NCI-H345 treated with DMSO at 0.1 percent for 48 hours (cell line): ENCODE results near the gene HNF1B.

ENCODE experiments used
- DNase-seq: peaks from one replicate; lab custom pipeline; 2025; ENCODE audit not compliant: unreplicated experiment; lab: John Stamatoyannopoulos, UW

The HNF1B gene

GRCh38 chr17:37762666-37763065 is 17.8 kb upstream of the HNF1B start:
- DNase-seq, result no peak

- DNase-seq, result no peak
These were observed 17.1 kb upstream of the HNF1B start for GRCh38 chr17:37761961-37762360.

- no peak for DNase-seq
These were observed 16.2 kb upstream of the HNF1B start for GRCh38 chr17:37761059-37761458.

- no peak for DNase-seq
These were observed 14.3 kb upstream of the HNF1B start for GRCh38 chr17:37759014-37759637.

GRCh38 chr17:37756051-37756450 is 11.2 kb upstream of the HNF1B start:
- no peak for DNase-seq

- no peak for DNase-seq
These were observed 10.6 kb upstream of the HNF1B start for GRCh38 chr17:37755455-37755854.

- no peak for DNase-seq
These were observed 9.5 kb upstream of the HNF1B start for GRCh38 chr17:37754363-37754762.

GRCh38 chr17:37752482-37752881 is 7.6 kb upstream of the HNF1B start:
- no peak for DNase-seq

- no peak for DNase-seq
These were observed 6.1 kb upstream of the HNF1B start for GRCh38 chr17:37750768-37751475.

GRCh38 chr17:37750292-37750691 is 5.4 kb upstream of the HNF1B start:
- no peak for DNase-seq

- DNase-seq, result no peak
These were observed 2.4 kb upstream of the HNF1B start for GRCh38 chr17:37747222-37747621.

GRCh38 chr17:37746617-37747016 is 1.8 kb upstream of the HNF1B start:
- DNase-seq, result no peak

GRCh38 chr17:37745801-37746426 is 1.1 kb upstream of the HNF1B start:
- DNase-seq, result no peak

GRCh38 chr17:37744633-37744927 is 279 bp downstream of the HNF1B start:
- DNase-seq, result no peak

GRCh38 chr17:37743875-37744632 is 805 bp downstream of the HNF1B start:
- DNase-seq, result no peak

- DNase-seq, result no peak
These were observed 1.3 kb downstream of the HNF1B start for GRCh38 chr17:37743612-37743874.

- no peak for DNase-seq
These were observed 1.9 kb downstream of the HNF1B start for GRCh38 chr17:37742762-37743611.

GRCh38 chr17:37742116-37742761 is 2.6 kb downstream of the HNF1B start:
- DNase-seq, result no peak

GRCh38 chr17:37741341-37742115 is 3.3 kb downstream of the HNF1B start:
- no peak for DNase-seq

- no peak for DNase-seq
These were observed 3.9 kb downstream of the HNF1B start for GRCh38 chr17:37740915-37741314.
